ENCODE measurements around the gene ADCY4.

- peak in 1 of 3 donors; percentile 15 for TF ChIP-seq CTCF (IDR thresholded peaks at IDR 0.05)
- no peak for TF ChIP-seq POLR2A (IDR thresholded peaks at IDR 0.05)
These were observed 32.0 kb upstream of the ADCY4 start for GRCh38 chr14:24366721-24367513.
